Lung (tissue), 12 donors: ENCODE results near the gene REST. TPM values are rescaled to one million over a fixed set of nuclear protein-coding genes. Genes with fewer than 3 reads are reported as not detected.

ENCODE experiments used
- ATAC-seq: fragments of 200-7000 bp; cut with Tn5 transposase; one replicate; pipeline ENCODE4 v1.9.1; 2020; ENCODE audit warnings: moderate number of reproducible peaks; ENCODE audit not compliant: insufficient read depth, low FRiP score
- DNase-seq, 3 donors: peaks; one replicate each; pipeline ENCODE4 v3.0.0-alpha.2; 2013 to 2017
- H3K27ac ChIP-seq, 2 donors: one replicate each; pipeline ENCODE4 v1.5.1; 2013; ENCODE audit warnings: mild to moderate bottlenecking in 2 of 2, moderate library complexity in 2 of 2, control low read depth in 1 of 2, inconsistent platforms in 1 of 2, low read depth in 1 of 2, low read length in 1 of 2
- H3K27me3 ChIP-seq, 3 donors: one replicate each; pipeline ENCODE4 v1.5.1; 2013; ENCODE audit warnings: low read length in 2 of 3; ENCODE audit not compliant: control insufficient read depth in 3 of 3, insufficient read depth in 3 of 3
- H3K36me3 ChIP-seq, 4 donors: one replicate each; pipeline ENCODE4 v1.5.1; 2013; ENCODE audit warnings: low read length in 4 of 4, mild to moderate bottlenecking in 1 of 4, moderate library complexity in 1 of 4; ENCODE audit not compliant: control insufficient read depth in 4 of 4, insufficient read depth in 4 of 4
- H3K4me1 ChIP-seq, 5 donors: one replicate each; pipeline ENCODE4 v1.5.1; 2013; ENCODE audit warnings: low read length in 5 of 5, mild to moderate bottlenecking in 2 of 5, moderate library complexity in 1 of 5; ENCODE audit not compliant: control insufficient read depth in 5 of 5, insufficient read depth in 5 of 5
- H3K4me3 ChIP-seq: one replicate; pipeline ENCODE4 v1.5.1; 2013; ENCODE audit warnings: mild to moderate bottlenecking, control low read depth, moderate library complexity
- H3K9ac ChIP-seq, 2 donors: one replicate each; pipeline ENCODE4 v1.5.1; 2013; ENCODE audit warnings: low read length in 2 of 2, control low read depth in 1 of 2; ENCODE audit not compliant: insufficient read depth in 1 of 2
- H3K9me3 ChIP-seq, 4 donors: one replicate each; pipeline ENCODE4 v1.5.1; 2013; ENCODE audit warnings: low read length in 3 of 4, mild to moderate bottlenecking in 1 of 4, moderate library complexity in 1 of 4; ENCODE audit not compliant: control insufficient read depth in 4 of 4, insufficient read depth in 3 of 4
- WGBS, 2 donors: extraction: QIAGEN DNeasy Blood & Tissue Kit; methylation state at CpG; one replicate each; pipeline ENCODE4 v1.1.7; 2013; 5-methylcytosine and 5-hydroxymethylcytosine counted together
- polyA plus RNA-seq, 2 donors: library from polyadenylated mRNA; stranded (reverse); fragments of 200-250 nt; gene quantifications; one replicate each; pipeline ENCODE4 v1.2.1, GENCODE V29; 2013
- total RNA-seq, 2 donors: library from RNA; depleted of rRNA in 1 of 2; stranded (reverse); fragments of >200 nt in 1 of 2; gene quantifications; one replicate each; pipeline ENCODE4 v1.2.1, GENCODE V29; 2014 to 2021
- TF ChIP-seq, protein P1 (sequence below): IDR thresholded peaks from 2 replicates; pipeline ENCODE4 v1.5.1; 2012; ENCODE audit warnings: mild to moderate bottlenecking; ENCODE audit errors: control extremely low read depth, extremely low read depth
- donor health status: control.
- donor health status: control.
- donor health status: Bipolar disorder and iron deficiency.
- donor health status: healthy.
- donor health status: DM: yes; HTN: yes; CAD: no.

The REST gene
- total and polyA plus RNA-seq, 4 donors: 4.0 to 55.9 (median 21.8) TPM

DNA sequence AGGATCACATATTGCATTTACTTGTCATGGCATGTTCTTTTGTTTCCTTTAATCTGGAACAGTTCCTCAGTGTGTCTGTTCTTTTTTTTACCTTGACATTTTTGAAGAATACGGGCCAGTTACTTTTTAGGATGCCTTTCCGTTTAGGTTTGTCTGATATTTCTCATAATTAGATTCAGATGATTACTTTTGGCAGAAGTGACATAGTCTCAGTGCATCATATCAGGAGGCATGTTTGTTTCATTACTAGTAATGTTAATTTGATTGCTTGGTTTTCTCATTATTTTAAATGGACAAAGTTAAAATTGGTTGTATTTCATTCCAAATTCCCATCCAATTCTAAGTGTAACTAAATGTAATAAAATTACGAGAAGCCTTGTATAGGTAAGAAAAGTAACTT lies 79.3 kb downstream of the REST start:
- WGBS, 2 donors: 96 to 97% methylated on average over 3 of the region's 3 CpGs
- Histone ChIP-seq H3K36me3 (peaks cover 20 to 37% (median 24%) of the 10 kb centered on the region in 4 donors), H3K4me3 (no peak overlapping the region), H3K27me3 (no peaks in the 10 kb centered on the region), H3K9me3 (no peaks in the 10 kb centered on the region), H3K9ac (no peak overlapping the region), H3K4me1 (peaks cover 0 to 15% (median 0%) of the 10 kb centered on the region in 5 donors), H3K27ac (no peak overlapping the region)
- DNase-seq: no peak
- TF ChIP-seq, protein P1, sequence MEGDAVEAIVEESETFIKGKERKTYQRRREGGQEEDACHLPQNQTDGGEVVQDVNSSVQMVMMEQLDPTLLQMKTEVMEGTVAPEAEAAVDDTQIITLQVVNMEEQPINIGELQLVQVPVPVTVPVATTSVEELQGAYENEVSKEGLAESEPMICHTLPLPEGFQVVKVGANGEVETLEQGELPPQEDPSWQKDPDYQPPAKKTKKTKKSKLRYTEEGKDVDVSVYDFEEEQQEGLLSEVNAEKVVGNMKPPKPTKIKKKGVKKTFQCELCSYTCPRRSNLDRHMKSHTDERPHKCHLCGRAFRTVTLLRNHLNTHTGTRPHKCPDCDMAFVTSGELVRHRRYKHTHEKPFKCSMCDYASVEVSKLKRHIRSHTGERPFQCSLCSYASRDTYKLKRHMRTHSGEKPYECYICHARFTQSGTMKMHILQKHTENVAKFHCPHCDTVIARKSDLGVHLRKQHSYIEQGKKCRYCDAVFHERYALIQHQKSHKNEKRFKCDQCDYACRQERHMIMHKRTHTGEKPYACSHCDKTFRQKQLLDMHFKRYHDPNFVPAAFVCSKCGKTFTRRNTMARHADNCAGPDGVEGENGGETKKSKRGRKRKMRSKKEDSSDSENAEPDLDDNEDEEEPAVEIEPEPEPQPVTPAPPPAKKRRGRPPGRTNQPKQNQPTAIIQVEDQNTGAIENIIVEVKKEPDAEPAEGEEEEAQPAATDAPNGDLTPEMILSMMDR: no peak
- no peak for ATAC-seq

DNA sequence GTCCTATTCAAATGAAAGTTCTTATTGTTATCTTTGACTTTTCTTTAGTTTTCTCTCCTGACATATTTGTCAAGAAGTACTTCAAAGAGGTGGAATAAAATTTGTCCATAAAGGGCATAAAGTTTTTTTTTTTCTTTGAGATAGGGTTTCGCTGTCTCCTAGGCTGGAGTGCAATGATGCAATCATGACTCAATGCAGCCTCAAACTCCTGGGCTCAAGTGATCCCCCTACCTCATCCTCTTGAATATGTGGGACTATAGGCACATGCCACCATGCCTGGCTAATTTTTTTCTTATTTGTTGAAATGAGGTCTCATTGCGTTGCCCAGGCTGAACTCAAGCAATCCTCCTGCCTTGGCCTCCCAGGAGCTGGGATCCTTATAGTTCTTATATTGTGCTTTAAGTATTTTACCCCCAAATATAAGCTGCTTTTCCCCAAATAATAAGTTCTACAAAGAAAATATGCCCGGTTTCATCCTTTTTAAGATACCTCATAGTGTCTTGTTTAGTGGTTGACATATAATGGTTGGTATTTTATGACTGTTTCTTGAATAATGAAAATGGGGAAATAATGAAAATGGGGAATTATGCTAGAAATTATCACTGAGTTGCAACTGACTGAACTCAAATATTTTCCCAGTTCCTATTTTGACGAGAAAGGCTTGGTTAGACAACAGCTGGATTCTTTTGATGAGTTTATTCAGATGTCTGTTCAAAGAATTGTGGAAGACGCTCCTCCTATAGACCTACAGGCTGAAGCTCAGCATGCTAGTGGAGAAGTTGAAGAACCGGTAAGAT lies 82.6 kb downstream of the REST start:
- DNase-seq: no peak
- Histone ChIP-seq H3K27me3 (no peaks in the 10 kb centered on the region), H3K4me3 (no peak overlapping the region), H3K4me1 (peaks cover 0 to 5% (median 2%) of the 10 kb centered on the region in 5 donors), H3K36me3 (peaks cover 25 to 38% (median 29%) of the 10 kb centered on the region in 4 donors), H3K9ac (no peak overlapping the region), H3K9me3 (no peaks in the 10 kb centered on the region), H3K27ac (no peak overlapping the region)
- TF ChIP-seq, protein P1: no peak
- WGBS, 2 donors: 77 to 88% methylated on average over 6 of the region's 6 CpGs
- no peak for ATAC-seq

DNA sequence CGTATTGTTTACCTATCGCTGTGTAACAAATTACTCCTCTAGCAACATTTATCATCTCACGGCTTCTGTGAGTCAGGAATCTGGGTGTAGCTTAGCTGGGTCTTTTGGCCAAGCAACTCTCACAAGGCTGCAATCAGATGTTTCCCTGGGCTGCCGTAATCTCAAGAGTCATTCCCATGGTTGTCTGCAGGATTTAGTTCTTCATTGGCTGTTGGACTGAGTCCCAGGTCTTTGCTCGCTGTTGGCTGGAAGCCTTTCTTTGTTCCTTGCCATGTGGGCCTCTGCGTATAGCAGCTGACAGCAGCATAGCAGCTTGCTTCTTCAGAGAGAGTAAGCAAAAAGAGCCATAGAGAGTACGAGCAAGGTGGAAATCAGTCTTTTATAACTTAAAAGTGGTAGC lies 87.8 kb downstream of the REST start:
- no peaks in the 10 kb centered on the region for H3K9me3 ChIP-seq
- no peak for ATAC-seq
- peaks cover 0 to 12% (median 2%) of the 10 kb centered on the region in 5 donors for H3K4me1 ChIP-seq
- H3K4me3 ChIP-seq: no peak overlapping the region
- peak; percentile 92 to 98 (median 97) for DNase-seq
- H3K9ac ChIP-seq: peak overlapping the region in 1 of 2 donors; percentile 70
- no peak overlapping the region for H3K27ac ChIP-seq
- TF ChIP-seq, protein P1: no peak
- 60 to 77% methylated on average over 7 of the region's 7 CpGs for WGBS, 2 donors
- H3K27me3 ChIP-seq: no peaks in the 10 kb centered on the region
- H3K36me3 ChIP-seq: peaks cover 21 to 31% (median 28%) of the 10 kb centered on the region in 4 donors
